Erythroblast (primary cell): ENCODE data around the gene ARV1.

Experiments used
- DNase-seq, 2 experiments: peaks; one replicate each; lab custom pipeline; 2025; lab: John Stamatoyannopoulos, UW
- GATA1 ChIP-seq: IDR thresholded peaks from 2 replicates; pipeline ENCODE4 v1.6.1; 2011; ENCODE audit warnings: low read depth, mild to moderate bottlenecking, control low read depth, low read length, moderate library complexity
- POLR2A ChIP-seq: IDR thresholded peaks from 2 replicates; pipeline ENCODE4 v1.6.1; 2011; ENCODE audit warnings: mild to moderate bottlenecking, low read length

ARV1 gene

DNA sequence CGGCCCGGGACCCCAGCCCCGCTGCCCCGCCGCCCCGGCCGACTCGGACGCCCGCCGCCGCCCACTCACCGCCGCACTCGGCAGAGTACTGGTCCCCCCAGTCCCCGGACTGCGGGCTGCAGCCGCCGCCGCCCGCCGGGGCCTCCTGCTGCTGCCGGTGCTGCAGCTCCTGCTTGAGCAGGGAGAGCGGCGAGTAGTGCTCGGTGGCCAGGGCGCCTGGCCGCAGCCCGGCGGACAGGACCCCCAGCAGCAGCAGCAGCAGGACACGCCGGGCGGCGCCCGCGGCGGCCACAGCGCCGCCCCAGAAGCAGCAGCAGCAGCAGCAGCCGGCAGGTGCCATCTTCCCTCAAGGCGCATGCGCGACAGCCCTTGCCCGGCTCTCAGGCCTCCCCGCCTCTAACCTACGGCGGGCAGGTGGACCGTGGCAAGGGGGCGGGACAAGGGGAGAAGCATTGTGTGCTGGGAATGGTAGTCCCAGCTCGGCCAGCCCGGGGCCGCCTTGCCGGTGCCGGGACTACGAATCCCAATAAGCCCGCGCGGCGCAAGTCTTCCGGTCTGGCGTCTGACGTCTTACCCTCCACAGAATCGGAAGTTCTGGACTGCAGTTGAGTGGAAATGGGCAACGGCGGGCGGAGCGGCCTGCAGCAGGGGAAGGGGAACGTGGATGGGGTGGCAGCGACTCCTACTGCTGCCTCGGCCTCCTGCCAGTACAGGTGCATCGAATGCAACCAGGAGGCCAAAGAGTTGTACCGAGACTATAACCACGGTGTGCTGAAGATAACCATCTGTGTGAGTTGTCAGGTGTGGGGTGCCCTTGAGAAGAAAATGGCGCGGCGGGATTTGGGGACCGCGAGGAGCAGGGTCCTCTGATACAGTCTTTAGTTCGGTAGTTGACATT, at the start of gene ARV1, which contains the start of gene TTC13:
Gene ARV1 (plus strand): TSS at position 604 of the 898 bp plus-strand sequence. CDS start 12 bp downstream, at position 616.
Gene TTC13 (minus strand): TSS at position 371 of the 898 bp plus-strand sequence. CDS start 31 bp downstream, at position 340.
- TF ChIP-seq GATA1 (no peak), POLR2A (peak; percentile 98)

DNA sequence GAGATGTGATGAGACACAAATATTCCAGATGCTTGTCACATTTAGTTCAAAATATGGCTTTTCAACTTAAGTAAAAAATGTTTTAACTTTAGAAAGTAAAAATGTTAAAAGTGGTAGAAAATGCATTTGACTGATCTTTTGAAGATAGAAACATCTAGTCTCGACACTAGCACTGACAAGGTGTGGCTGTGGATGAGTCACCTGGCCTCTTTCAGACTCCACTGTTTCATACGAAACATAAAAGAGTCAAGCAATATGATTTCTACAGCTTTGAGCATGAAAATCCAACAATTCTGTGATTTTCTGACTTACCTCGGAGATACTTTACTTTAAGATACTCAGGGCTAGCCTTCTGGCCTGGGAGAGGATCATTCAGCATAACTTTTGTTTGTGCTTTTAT, 47.9 kb upstream of the ARV1 start:
- TF ChIP-seq POLR2A: no peak
- no peak for DNase-seq

More for the DNA sequence above, at the start of gene ARV1, which contains the start of gene TTC13:
- peak; percentile 99 for DNase-seq

DNA sequence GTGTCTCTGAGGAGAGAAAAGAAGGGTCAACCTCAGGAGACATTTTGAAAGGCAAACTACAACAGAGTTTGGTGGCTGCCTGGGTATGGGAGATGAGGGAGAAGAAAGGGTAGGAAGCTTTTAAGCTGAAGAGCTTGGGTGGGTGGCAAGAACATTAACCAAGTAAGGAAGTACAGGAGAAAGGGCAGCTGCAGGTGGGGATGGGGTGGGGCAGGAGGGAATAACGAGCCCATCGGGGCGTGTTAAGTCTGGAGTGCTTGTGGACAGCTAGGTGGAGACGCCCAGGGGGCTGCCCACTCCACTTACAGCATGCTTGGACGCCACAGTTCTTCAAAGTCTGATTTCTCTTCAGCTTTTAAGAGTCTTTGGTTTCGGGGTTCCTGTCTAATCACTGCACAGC, 43.0 kb upstream of the ARV1 start:
- DNase-seq: no peak
- no peak for TF ChIP-seq POLR2A
- no peak for TF ChIP-seq GATA1

DNA sequence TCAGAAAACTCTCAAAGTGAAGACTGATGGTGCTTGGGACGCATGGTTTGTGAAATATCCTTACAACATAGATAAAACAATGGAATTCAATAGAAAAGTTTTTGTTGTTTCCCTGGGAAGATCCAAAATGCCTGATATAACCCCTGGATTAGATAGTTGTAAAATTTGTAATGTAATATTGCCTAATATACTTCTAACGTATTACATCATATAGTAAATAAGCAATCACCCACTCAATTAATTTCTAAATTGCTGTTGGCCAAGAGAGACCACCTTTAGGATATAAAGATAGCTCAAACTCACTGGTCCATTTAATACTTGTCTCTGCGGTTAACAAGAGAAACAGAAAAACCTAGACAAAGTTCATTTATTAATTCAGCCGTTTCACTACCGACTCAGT, 42.4 kb upstream of the ARV1 start:
- TF ChIP-seq GATA1 (no peak), POLR2A (no peak)
- DNase-seq: no peak

DNA sequence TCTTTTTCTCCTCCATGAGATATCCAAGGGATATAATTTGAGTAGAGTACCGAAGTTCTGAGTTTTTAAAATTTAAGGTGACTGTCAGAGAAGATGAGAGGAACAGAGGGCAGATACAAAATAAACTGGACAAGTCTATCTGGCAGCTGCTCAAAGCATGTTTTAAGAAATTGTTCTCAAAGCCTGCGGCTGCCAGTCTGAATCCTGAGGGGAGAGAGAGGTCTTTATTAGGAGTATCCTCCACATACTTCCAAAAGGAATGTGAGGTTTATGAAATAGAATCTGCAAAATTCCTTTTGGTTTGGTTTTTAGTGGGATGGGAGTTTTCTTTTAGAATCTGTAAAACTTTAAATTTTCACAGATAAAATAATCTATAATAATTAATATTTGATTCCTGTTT, 41.5 kb upstream of the ARV1 start:
- TF ChIP-seq GATA1 (no peak), POLR2A (no peak)
- no peak for DNase-seq

DNA sequence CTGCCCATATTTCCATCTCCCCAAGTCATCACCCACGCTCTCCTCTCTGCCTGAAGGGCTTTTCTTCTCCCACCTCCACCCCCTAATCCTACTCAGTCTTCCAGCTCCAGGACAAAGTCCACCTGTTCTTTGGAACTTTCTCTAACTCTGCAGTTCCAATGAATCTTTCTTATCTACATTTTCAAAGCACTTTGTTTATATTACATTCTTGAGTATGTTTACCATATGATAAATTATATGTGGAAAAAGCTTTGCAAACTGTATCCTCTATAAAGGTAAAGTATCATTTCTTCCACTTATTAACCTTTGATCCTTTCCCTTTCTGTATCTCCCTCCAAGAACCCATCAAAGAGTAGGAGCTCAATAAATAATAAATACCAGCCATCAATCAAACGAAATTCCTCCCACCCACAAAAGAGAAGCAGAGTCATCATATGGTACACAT, 39.9 kb upstream of the ARV1 start:
- no peak for DNase-seq
- TF ChIP-seq GATA1 (no peak), POLR2A (no peak)

DNA sequence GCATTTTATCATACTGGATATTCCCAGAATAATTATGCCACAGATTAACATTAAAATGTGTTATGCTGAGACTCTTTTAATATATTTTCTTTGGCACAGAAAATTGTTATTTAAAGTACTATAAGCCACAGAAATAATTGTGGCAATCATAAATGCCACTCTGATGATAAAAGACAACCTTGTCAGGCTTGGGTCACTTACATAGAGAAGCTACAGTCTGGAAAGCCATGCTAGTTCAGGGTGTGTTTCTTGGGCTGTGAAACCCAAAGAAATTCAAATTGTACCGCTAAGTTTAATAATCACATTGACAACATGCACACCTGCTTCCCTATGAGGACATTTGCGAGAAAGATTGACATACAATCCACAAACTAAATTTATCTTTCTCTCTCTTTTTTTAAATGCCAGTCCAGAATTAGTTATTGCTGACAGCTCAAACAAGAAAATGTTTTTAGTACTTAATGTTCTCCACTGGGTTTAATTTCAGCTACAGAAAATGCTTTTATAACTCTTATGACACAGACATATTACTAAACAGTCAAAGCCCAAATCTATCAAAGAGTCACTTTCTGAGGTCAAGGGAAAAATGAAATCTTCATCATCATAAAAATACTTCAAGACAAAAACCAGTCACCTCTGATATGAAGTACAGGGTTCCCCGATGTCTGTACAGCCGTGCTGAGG, 38.9 kb upstream of the ARV1 start:
- no peak for TF ChIP-seq POLR2A
- TF ChIP-seq GATA1: no peak
- DNase-seq: no peak

DNA sequence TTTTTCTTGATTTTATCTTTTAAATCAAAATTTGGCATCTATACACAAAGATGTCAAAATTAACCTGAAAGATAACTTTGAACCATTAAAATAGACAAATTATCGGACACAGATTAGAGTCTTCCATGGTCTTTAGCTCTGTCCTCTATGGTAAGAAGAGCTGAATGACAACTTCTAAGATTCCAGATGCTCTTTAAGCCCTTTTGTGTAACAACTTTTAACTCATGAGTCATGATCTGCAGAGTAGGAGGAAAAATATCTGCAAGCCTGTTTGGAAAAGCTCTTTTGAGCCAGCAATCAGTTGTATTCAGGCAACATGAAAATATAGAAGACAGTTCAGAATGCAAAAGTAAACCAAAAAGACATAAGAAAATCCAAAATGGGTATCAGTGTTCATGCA, 38.0 kb upstream of the ARV1 start:
- no peak for DNase-seq
- no peak for TF ChIP-seq GATA1
- no peak for TF ChIP-seq POLR2A

DNA sequence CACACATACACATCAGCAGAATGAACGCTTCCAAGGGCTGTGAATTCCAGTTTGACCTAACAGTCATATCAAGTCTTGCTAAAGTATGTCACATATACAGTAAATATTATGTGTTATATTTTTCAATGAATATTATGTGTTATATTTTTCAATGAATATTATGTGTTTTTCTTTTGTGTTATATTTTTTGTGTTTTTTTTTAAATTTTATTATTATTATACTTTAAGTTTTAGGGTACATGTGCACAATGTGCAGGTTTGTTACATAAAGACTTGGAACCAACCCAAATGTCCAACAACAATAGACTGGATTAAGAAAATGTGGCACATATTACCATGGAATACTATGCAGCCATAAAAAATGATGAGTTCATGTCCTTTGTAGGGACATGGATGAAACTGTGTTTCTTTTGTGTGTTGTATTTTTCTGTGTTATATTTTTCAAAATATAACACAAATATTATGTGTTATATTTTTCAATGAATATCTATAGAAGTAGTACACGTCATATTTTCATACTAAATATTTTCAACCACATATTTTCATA, 35.8 kb upstream of the ARV1 start:
- DNase-seq: no peak
- TF ChIP-seq POLR2A (no peak), GATA1 (no peak)

DNA sequence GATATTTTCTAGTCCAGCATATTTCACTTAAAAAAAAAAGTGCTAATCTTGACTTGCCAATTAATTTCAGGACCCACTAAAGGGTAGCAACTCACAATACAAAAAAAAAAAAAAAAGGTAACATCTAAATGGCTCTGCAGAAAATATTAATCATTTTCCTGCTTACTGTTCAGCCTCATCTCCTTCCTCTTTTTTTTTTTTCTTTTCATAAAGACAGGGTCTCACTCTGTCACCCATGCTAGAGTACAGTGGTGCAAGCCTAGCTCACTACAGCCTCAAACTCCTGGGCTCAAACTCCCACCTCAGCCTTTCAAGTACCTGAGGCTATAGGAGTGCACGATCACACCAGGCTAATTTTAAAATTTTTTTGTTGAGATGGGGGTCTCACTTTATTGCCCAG, 30.6 kb upstream of the ARV1 start:
- TF ChIP-seq POLR2A (no peak), GATA1 (no peak)
- no peak for DNase-seq

DNA sequence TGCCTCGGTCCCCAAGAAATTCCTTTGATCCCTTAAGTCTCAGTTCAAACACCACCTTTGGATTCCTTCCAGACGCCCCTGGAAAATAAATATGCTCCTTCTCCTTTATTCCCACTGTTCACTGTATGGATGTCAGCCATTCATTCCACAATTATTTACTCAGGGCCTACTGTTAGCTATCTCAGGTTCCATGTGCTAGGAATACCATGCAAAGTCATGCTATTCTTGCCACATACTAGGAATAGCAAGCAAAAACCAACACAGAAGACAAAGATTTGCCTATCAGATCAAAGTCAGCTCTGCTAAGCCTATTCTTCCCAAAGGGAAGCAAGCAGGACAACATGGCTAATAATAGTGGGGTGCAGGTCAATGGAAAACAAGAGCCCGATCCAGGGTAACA, 30.0 kb upstream of the ARV1 start:
- no peak for DNase-seq
- TF ChIP-seq POLR2A (no peak), GATA1 (no peak)

DNA sequence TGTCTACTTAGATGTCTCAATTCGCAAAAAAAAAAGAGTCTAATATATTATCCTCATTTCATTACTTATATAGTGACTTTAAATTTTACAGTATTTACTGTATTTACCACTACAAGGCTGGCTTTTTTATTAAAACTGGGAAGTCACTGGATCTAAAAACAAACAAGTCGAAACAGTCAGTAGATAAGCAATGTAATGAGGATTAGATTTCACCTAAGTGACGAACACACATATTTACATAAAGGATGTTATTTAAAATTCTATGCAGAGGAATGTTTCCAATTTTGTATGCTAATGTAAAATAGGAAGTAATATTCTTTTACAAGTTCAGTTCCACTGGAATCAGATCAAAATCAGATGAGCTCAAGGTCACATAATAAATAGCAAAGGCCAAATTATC, 28.5 kb upstream of the ARV1 start:
- DNase-seq: no peak
- no peak for TF ChIP-seq POLR2A
- TF ChIP-seq GATA1: no peak

DNA sequence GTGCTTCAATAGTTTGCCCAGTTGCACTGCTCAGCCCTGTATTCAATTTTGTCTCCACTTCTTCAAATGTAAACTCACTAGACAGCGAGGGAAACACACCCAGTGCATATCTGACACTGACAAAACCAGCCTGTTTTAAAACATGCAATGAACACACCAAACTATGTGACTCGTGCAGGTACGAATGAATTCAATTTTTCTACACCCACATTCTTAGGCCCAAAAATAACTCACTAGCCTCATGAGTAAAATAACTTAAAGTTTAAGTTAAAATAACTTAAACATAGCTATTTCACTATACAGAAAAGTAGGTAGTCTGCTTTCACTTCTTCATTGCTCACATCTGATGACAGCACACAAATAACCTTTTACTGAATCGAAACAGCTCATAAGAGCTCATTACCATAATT, 21.3 kb upstream of the ARV1 start:
- no peak for DNase-seq
- TF ChIP-seq POLR2A (no peak), GATA1 (no peak)

DNA sequence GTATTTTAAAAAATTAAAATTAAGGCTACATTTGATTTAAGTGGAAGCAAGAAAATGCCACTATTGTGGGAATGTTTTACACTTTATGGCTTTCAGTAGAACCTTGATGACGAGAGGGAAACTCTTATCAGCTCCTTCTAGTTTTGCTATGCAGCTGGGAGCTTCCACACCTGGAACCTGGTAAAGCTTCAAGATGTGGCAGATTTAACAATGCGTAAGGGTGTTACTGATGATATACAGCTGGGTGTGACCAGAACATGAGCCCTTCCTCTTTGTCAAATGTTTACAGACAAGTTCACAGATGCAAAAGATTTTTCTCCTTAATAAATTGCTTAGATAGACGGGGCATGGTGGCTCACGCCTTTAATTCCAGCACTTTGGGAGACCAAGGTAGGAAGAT, 20.5 kb upstream of the ARV1 start:
- no peak for TF ChIP-seq GATA1
- no peak for TF ChIP-seq POLR2A
- no peak for DNase-seq
